Measurements from ENCODE around the gene PHLDB1.
"Not testable (repeated sequence)": the region's sequence is repeated elsewhere in the genome, so short reads cannot be mapped to it uniquely, and the experiment has no call there.

PHLDB1 gene

GRCh38 chr11:118572061-118572980, 35.1 kb upstream of the PHLDB1 start, which contains the start of gene ARCN1:
ARCN1 (plus strand) TSS chr11:118572409; CDS start chr11:118572548, 139 bp downstream.
- WGBS (ENCODE audit: insufficient coverage) = under 1% methylated on average over 34 of the region's 55 CpGs
- DNase-seq = peak; percentile 87 to 90 (median 87)
- Histone ChIP-seq H3K36me3 (ENCODE audit: control insufficient read depth in 4 of 4, insufficient read depth in 4 of 4, low read length in 3 of 4) (peaks cover 0 to 2% (median under 1%) of the 10 kb centered on the region in 4 experiments), H3K4me3 (ENCODE audit: control insufficient read depth in 1 of 7, extremely low read depth in 1 of 7, insufficient read depth in 4 of 7, low read depth in 2 of 7, low read length in 6 of 7) (peak within 1 kb of the TSS; percentile 82 to 98 (median 92)), H3K27ac (ENCODE audit: insufficient read depth in 1 of 2, low read depth in 1 of 2, low read length in 2 of 2, poor library complexity in 1 of 2, severe bottlenecking in 2 of 2) (peak within 1 kb of the TSS; percentile 85 to 96), H3K9me3 (ENCODE audit: control extremely low read depth in 1 of 5, control insufficient read depth in 4 of 5, insufficient read depth in 2 of 5, low read depth in 1 of 5, low read length in 4 of 5) (no peaks in the 10 kb centered on the region), H3K4me1 (ENCODE audit: control extremely low read depth in 1 of 4, control insufficient read depth in 4 of 4, insufficient read depth in 4 of 4, low read length in 3 of 4) (peaks cover 5 to 25% (median 16%) of the 10 kb centered on the region in 4 experiments), H3K27me3 (replicated peaks in 2 of 5; ENCODE audit: control insufficient read depth in 4 of 5, insufficient read depth in 5 of 5, low read length in 4 of 5) (no peaks in the 10 kb centered on the region)
- POLR2A ChIA-PET = interaction anchor here (0.5 to 1.2 kb wide), 3 partner anchors 31 to 353 kb away, joined by 3 to 4 read pairs (median 3); partner anchors contain the start of gene BCL9L
- CTCF ChIA-PET = interaction anchor here (1.1 to 1.2 kb wide), 2 partner anchors 17 to 43 kb away, joined by 3 read pairs; no protein-coding TSS in a partner anchor

GRCh38 chr11:118572981-118573550, 34.3 kb upstream of the PHLDB1 start:
- ChIA-PET POLR2A (interaction anchor here (0.6 to 1.2 kb wide), 2 partner anchors 76 to 353 kb away, joined by 3 read pairs; partner anchors contain the start of gene BCL9L), CTCF (interaction anchor here (1.1 to 2.3 kb wide), 3 partner anchors 16 to 44 kb away, joined by 3 to 9 read pairs (median 3); no protein-coding TSS in a partner anchor)
- WGBS (ENCODE audit: insufficient coverage) = 0% methylated on average over 2 of the region's 10 CpGs
- peak overlapping the region; percentile 85 to 96 for H3K27ac ChIP-seq (ENCODE audit: insufficient read depth in 1 of 2, low read depth in 1 of 2, low read length in 2 of 2, poor library complexity in 1 of 2, severe bottlenecking in 2 of 2)
- no peaks in the 10 kb centered on the region for H3K27me3 ChIP-seq (replicated peaks in 2 of 5; ENCODE audit: control insufficient read depth in 4 of 5, insufficient read depth in 5 of 5, low read length in 4 of 5)
- peak; percentile 21 to 66 (median 50) for DNase-seq
- H3K9me3 ChIP-seq (ENCODE audit: control extremely low read depth in 1 of 5, control insufficient read depth in 4 of 5, insufficient read depth in 2 of 5, low read depth in 1 of 5, low read length in 4 of 5) = no peaks in the 10 kb centered on the region
- H3K4me3 ChIP-seq (ENCODE audit: control insufficient read depth in 1 of 7, extremely low read depth in 1 of 7, insufficient read depth in 4 of 7, low read depth in 2 of 7, low read length in 6 of 7) = peak overlapping the region; percentile 82 to 98 (median 92)
- peaks cover 5 to 25% (median 16%) of the 10 kb centered on the region in 4 experiments for H3K4me1 ChIP-seq (ENCODE audit: control extremely low read depth in 1 of 4, control insufficient read depth in 4 of 4, insufficient read depth in 4 of 4, low read length in 3 of 4)
- H3K36me3 ChIP-seq (ENCODE audit: control insufficient read depth in 4 of 4, insufficient read depth in 4 of 4, low read length in 3 of 4) = peaks cover 0 to 3% (median 1%) of the 10 kb centered on the region in 4 experiments

DNA sequence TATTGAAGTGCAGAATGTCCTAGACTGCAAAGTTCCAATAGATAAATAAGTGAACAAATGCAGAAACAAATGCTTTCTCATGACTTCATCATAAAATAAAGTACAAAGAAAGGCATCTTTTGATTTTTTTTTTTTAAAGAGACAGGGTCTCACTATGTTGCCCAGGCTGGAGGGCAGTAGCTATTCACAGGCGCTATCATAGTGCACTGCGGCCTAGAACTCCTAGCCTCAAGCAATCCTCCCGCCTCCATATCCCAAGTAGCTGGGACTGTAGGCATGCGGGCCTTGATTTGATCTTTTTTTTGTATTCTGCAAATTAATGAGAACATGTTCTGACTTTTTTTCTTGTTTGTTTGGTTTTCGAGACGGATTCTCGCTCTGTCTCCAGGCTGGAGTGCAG, 32.8 kb upstream of the PHLDB1 start:
- no peaks in the 10 kb centered on the region for H3K27me3 ChIP-seq (replicated peaks in 2 of 5; ENCODE audit: control insufficient read depth in 4 of 5, insufficient read depth in 5 of 5, low read length in 4 of 5)
- H3K36me3 ChIP-seq (ENCODE audit: control insufficient read depth in 4 of 4, insufficient read depth in 4 of 4, low read length in 3 of 4) = peaks cover 0 to 3% (median 1%) of the 10 kb centered on the region in 4 experiments
- peaks cover 5 to 25% (median 16%) of the 10 kb centered on the region in 4 experiments for H3K4me1 ChIP-seq (ENCODE audit: control extremely low read depth in 1 of 4, control insufficient read depth in 4 of 4, insufficient read depth in 4 of 4, low read length in 3 of 4)
- no peaks in the 10 kb centered on the region for H3K9me3 ChIP-seq (ENCODE audit: control extremely low read depth in 1 of 5, control insufficient read depth in 4 of 5, insufficient read depth in 2 of 5, low read depth in 1 of 5, low read length in 4 of 5)
- DNase-seq = no peak
- WGBS (ENCODE audit: insufficient coverage) = 95% methylated on average over 5 of the region's 7 CpGs
- H3K27ac ChIP-seq (ENCODE audit: insufficient read depth in 1 of 2, low read depth in 1 of 2, low read length in 2 of 2, poor library complexity in 1 of 2, severe bottlenecking in 2 of 2) = no peak overlapping the region
- H3K4me3 ChIP-seq (ENCODE audit: control insufficient read depth in 1 of 7, extremely low read depth in 1 of 7, insufficient read depth in 4 of 7, low read depth in 2 of 7, low read length in 6 of 7) = no peak overlapping the region
- CTCF ChIA-PET = interaction anchor here (1.0 to 2.3 kb wide), 2 partner anchors 21 to 34 kb away, joined by 3 to 9 read pairs; no protein-coding TSS in a partner anchor
- POLR2A ChIA-PET = no interaction called here

DNA sequence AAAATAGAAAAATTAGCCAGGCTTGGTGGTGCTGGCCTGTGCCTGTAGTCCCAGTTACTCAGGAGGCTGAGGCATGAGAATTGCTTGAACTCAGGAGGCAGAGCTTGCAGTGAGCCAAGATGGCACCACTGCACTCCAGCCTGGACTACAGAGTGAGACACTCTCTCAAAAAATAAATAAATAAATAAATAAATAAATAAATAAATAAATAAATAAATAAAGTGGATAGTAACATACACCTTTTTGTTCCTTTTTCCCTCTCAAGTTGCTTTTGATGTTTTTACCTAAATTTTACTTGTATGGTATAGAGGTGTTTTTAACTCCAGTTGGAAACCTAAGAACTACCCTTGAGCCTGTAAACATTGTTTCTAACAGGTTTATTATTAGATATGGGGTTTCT, 29.4 kb upstream of the PHLDB1 start:
- not testable (repeated sequence) for H3K27me3 ChIP-seq (replicated peaks in 2 of 5; ENCODE audit: control insufficient read depth in 4 of 5, insufficient read depth in 5 of 5, low read length in 4 of 5); H3K9me3 ChIP-seq (ENCODE audit: control extremely low read depth in 1 of 5, control insufficient read depth in 4 of 5, insufficient read depth in 2 of 5, low read depth in 1 of 5, low read length in 4 of 5); H3K4me3 ChIP-seq (ENCODE audit: control insufficient read depth in 1 of 7, extremely low read depth in 1 of 7, insufficient read depth in 4 of 7, low read depth in 2 of 7, low read length in 6 of 7); H3K27ac ChIP-seq (ENCODE audit: insufficient read depth in 1 of 2, low read depth in 1 of 2, low read length in 2 of 2, poor library complexity in 1 of 2, severe bottlenecking in 2 of 2); DNase-seq
- ChIA-PET POLR2A (interaction anchor here (0.6 kb wide), 1 partner anchor 16 kb away, joined by 3 read pairs; no protein-coding TSS in a partner anchor), CTCF (interaction anchor here (0.5 to 1.4 kb wide), 2 partner anchors 16 to 206 kb away, joined by 3 read pairs; no protein-coding TSS in a partner anchor)
- H3K4me1 ChIP-seq (ENCODE audit: control extremely low read depth in 1 of 4, control insufficient read depth in 4 of 4, insufficient read depth in 4 of 4, low read length in 3 of 4) = peaks cover 4 to 16% (median 10%) of the 10 kb centered on the region in 4 experiments
- H3K36me3 ChIP-seq (ENCODE audit: control insufficient read depth in 4 of 4, insufficient read depth in 4 of 4, low read length in 3 of 4) = peaks cover 1 to 23% (median 14%) of the 10 kb centered on the region in 4 experiments

- CTCF ChIA-PET = interaction anchor here (0.9 to 1.1 kb wide), 2 partner anchors 14 to 59 kb away, joined by 3 read pairs; no protein-coding TSS in a partner anchor
- no peaks in the 10 kb centered on the region for H3K9me3 ChIP-seq (ENCODE audit: control extremely low read depth in 1 of 5, control insufficient read depth in 4 of 5, insufficient read depth in 2 of 5, low read depth in 1 of 5, low read length in 4 of 5)
Measured at GRCh38 chr11:118581057-118581456, 26.4 kb upstream of the PHLDB1 start.

GRCh38 chr11:118587952-118588351, 19.5 kb upstream of the PHLDB1 start:
- Histone ChIP-seq H3K27ac (ENCODE audit: insufficient read depth in 1 of 2, low read depth in 1 of 2, low read length in 2 of 2, poor library complexity in 1 of 2, severe bottlenecking in 2 of 2) (no peak overlapping the region), H3K9me3 (ENCODE audit: control extremely low read depth in 1 of 5, control insufficient read depth in 4 of 5, insufficient read depth in 2 of 5, low read depth in 1 of 5, low read length in 4 of 5) (no peaks in the 10 kb centered on the region), H3K27me3 (replicated peaks in 2 of 5; ENCODE audit: control insufficient read depth in 4 of 5, insufficient read depth in 5 of 5, low read length in 4 of 5) (no peaks in the 10 kb centered on the region), H3K36me3 (ENCODE audit: control insufficient read depth in 4 of 4, insufficient read depth in 4 of 4, low read length in 3 of 4) (peaks cover 32 to 94% (median 55%) of the 10 kb centered on the region in 4 experiments), H3K4me1 (ENCODE audit: control extremely low read depth in 1 of 4, control insufficient read depth in 4 of 4, insufficient read depth in 4 of 4, low read length in 3 of 4) (no peaks in the 10 kb centered on the region), H3K4me3 (ENCODE audit: control insufficient read depth in 1 of 7, extremely low read depth in 1 of 7, insufficient read depth in 4 of 7, low read depth in 2 of 7, low read length in 6 of 7) (no peak overlapping the region)
- POLR2A ChIA-PET = no interaction called here
- CTCF ChIA-PET = interaction anchor here (1.3 kb wide), 1 partner anchor 10 kb away, joined by 3 read pairs; no protein-coding TSS in a partner anchor
- DNase-seq = no peak
- WGBS (ENCODE audit: insufficient coverage) = 100% methylated on average over 1 of the region's 1 CpG

More at GRCh38 chr11:118581057-118581456, 26.4 kb upstream of the PHLDB1 start:
- H3K27ac ChIP-seq (ENCODE audit: insufficient read depth in 1 of 2, low read depth in 1 of 2, low read length in 2 of 2, poor library complexity in 1 of 2, severe bottlenecking in 2 of 2) = no peak overlapping the region
- peaks cover 11 to 53% (median 32%) of the 10 kb centered on the region in 4 experiments for H3K36me3 ChIP-seq (ENCODE audit: control insufficient read depth in 4 of 4, insufficient read depth in 4 of 4, low read length in 3 of 4)
- POLR2A ChIA-PET = interaction anchor here (0.6 kb wide), 1 partner anchor 495 kb away, joined by 3 read pairs; no protein-coding TSS in a partner anchor
- 90% methylated on average over 2 of the region's 6 CpGs for WGBS (ENCODE audit: insufficient coverage)
- H3K27me3 ChIP-seq (replicated peaks in 2 of 5; ENCODE audit: control insufficient read depth in 4 of 5, insufficient read depth in 5 of 5, low read length in 4 of 5) = no peaks in the 10 kb centered on the region
- no peaks in the 10 kb centered on the region for H3K4me1 ChIP-seq (ENCODE audit: control extremely low read depth in 1 of 4, control insufficient read depth in 4 of 4, insufficient read depth in 4 of 4, low read length in 3 of 4)
- no peak for DNase-seq
- no peak overlapping the region for H3K4me3 ChIP-seq (ENCODE audit: control insufficient read depth in 1 of 7, extremely low read depth in 1 of 7, insufficient read depth in 4 of 7, low read depth in 2 of 7, low read length in 6 of 7)
